ENCODE results near the gene HOXB2. TPM values are rescaled to one million over a fixed set of nuclear protein-coding genes. Genes with fewer than 3 reads are reported as not detected.
"Not testable (repeated sequence)": the region's sequence is repeated elsewhere in the genome, so short reads cannot be mapped to it uniquely, and the experiment has no call there.

The HOXB2 gene
- total RNA-seq, 1 donor, result 9.0 TPM

DNA sequence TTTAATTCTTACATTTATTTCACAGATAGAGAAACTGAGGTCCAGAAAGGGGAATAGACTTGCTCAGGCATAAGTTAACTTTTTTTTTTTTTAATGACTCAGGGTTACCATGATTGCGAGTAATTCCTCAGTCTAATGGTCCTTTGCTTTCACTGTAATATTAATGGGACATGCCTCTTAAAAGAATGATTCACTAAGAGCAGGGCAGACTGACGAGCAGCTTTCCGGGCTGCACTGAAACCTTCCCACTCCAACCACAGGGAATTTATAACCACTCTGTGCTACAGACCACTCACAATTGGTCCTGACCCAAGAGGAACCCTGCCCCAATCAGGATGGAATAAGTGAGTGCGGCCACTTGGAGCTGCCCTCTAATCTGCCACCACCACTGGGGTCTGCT is 5.7 kb downstream of the HOXB2 start:
- DNase-seq (ENCODE audit: low read depth), result peak; percentile 79
- TF ChIP-seq, protein P1, sequence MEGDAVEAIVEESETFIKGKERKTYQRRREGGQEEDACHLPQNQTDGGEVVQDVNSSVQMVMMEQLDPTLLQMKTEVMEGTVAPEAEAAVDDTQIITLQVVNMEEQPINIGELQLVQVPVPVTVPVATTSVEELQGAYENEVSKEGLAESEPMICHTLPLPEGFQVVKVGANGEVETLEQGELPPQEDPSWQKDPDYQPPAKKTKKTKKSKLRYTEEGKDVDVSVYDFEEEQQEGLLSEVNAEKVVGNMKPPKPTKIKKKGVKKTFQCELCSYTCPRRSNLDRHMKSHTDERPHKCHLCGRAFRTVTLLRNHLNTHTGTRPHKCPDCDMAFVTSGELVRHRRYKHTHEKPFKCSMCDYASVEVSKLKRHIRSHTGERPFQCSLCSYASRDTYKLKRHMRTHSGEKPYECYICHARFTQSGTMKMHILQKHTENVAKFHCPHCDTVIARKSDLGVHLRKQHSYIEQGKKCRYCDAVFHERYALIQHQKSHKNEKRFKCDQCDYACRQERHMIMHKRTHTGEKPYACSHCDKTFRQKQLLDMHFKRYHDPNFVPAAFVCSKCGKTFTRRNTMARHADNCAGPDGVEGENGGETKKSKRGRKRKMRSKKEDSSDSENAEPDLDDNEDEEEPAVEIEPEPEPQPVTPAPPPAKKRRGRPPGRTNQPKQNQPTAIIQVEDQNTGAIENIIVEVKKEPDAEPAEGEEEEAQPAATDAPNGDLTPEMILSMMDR (IDR thresholded peaks at IDR 0.05; ENCODE audit: insufficient read depth, low read length), result no peak
- H3K4me3 ChIP-seq (ENCODE audit: low read depth, low read length), result no peak overlapping the region

DNA sequence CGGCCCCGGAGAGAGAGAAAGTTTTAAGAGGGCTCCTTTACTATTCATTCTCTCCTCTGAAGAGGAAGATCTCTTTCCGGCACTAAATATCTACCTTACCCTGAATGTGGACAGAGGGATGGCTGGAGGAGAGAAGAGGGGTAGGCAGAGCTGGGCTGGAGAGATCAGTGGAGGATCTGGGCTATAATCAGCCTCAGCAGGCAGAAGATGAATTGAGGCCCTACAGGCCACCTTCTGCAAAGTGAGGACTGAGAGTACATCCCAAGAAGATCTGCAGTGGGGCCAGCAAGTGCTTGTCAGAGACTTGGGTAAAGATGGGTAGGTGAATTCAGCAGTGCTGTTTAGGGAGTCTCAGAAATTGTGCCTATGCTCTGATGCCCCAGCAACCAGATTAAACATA is 7.6 kb downstream of the HOXB2 start:
- no peak for DNase-seq (ENCODE audit: low read depth)
- no peak overlapping the region for H3K4me3 ChIP-seq (ENCODE audit: low read depth, low read length)
- TF ChIP-seq, protein P1 (IDR thresholded peaks at IDR 0.05; ENCODE audit: insufficient read depth, low read length), result no peak

DNA sequence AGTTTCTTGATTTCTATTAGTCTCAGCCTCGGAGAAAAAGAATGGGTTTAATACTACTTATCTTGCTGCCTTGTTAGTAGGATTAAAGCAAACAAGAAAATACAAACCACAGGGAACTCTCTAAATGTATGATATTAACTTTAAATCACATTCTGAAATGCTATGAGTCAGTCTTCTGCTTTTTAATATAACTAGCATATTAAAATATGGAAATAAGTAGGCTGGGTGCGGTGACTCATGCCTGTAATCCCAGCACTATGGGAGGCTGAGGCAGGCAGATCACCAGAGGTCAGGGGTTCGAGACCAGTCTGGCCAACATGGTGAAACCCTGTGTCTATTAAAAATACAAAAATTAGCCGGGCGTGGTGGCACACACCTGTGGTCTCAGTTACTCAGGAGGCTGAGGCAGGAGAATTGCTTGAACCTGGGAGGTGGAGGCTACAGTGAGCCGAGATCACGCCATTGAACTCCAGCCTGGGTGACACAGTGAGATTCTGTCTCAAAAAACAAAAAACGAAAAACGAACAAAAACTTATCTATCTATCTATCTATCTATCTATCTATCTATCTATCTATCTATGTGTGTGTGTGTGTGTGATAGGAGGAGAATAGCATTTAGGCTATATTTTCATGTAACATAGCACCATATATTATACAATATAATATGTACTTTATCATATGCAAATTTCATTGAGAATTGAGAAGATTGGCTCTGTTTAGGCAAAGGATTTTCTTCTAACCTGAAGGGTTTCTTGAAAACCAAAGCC is 8.9 kb downstream of the HOXB2 start:
- not testable (repeated sequence) for H3K4me3 ChIP-seq (ENCODE audit: low read depth, low read length); DNase-seq (ENCODE audit: low read depth)

DNA sequence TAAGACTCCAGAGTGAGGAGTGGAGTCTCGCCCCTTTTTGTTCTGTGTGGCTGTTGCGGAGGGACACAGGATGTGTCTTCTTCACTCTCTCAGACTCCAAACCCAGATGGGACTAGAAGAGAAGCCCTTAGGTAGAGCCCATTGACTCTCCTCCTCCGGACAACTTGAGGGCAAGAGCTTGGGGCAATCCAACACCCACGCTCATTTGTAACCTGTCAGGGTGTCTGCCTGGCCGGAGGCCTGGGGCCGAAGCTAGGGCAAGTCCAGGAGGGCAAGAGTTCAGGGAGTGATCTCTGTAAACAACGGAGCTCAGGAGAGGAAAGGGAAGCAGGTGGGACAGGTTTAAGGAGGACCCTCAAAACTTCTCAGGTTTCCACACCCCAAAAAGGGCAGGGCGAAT is 12.6 kb downstream of the HOXB2 start:
- H3K4me3 ChIP-seq (ENCODE audit: low read depth, low read length), result no peak overlapping the region
- TF ChIP-seq, protein P1 (IDR thresholded peaks at IDR 0.05; ENCODE audit: insufficient read depth, low read length), result no peak
- DNase-seq (ENCODE audit: low read depth), result no peak

DNA sequence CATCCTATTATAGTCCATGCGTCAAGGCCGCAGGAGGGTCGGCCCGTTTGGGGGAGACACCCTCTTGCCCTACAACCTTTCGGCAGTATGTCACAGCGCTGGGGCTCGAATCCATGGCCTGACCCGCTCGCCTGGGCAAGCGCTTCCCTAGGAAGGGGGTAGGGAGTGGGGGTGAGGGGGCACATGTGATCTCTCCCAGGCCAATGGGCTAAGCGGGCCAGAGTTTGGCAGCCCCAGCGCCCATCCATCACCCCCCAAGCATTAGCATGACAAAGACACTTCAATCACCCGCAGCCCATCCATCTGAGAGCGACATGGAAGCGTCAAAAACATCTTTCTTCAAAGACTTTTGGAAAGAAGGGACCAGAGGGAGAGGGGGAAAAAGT is 14.0 kb downstream of the HOXB2 start, which contains the start of gene HOXB1:
TSS of gene HOXB1 (minus strand) at position 125 of the 386 bp plus-strand sequence. CDS start at position 18, 107 bp downstream.
- no peak for DNase-seq (ENCODE audit: low read depth)
- H3K4me3 ChIP-seq (ENCODE audit: low read depth, low read length), result no peak within 1 kb of the TSS
- TF ChIP-seq, protein P1 (IDR thresholded peaks at IDR 0.05; ENCODE audit: insufficient read depth, low read length), result no peak

DNA sequence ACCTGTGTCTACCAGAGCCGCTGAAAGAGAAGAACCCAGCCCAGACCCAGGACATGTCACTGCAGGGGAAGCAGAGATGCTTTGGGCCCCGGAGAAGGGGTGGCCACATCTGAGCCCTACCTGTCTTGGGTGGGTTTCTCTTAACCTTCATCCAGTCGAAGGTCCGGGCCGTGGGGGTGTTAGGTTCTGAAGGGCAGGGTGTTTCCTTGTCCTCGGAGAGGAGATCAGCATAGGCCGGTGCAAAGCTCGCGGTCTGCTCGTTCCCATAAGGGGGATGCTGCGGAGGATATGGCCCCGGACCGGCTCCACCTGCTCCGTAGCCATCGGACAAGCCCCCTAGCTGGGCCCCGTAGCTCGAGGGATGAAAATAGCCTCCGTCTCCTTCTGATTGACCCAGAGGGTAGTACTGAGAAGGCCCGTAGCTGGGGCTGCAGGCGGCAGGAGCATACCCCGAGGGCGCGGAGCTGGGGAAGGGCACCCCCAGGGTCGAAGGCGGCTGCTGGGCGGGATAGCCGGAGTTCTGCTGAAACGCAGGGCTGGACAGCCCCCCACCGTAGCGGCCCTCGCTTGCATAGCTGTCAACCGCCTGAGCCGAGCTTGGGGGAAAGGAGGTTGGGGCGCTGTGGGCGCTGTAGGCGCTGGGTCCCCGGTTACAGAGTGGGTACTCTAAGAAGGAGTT is 14.6 kb downstream of the HOXB2 start:
- TF ChIP-seq, protein P1 (IDR thresholded peaks at IDR 0.05; ENCODE audit: insufficient read depth, low read length), result no peak
- no peak for DNase-seq (ENCODE audit: low read depth)
- no peak overlapping the region for H3K4me3 ChIP-seq (ENCODE audit: low read depth, low read length)

DNA sequence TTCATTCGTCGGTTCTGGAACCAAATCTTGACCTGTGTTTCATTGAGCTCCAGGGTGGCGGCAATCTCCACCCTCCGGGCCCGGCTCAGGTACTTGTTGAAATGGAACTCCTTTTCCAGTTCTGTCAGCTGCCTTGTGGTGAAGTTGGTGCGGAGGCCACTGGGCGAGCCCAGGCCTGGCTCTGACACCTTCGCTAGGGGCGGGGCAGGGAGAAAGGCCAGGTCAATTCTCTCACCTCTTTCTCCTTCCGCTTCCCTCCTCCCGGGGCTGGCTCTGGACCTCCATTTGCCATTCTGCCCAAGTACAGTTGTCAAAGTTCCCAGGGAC is 15.3 kb downstream of the HOXB2 start:
- TF ChIP-seq, protein P1 (IDR thresholded peaks at IDR 0.05; ENCODE audit: insufficient read depth, low read length), result no peak
- H3K4me3 ChIP-seq (ENCODE audit: low read depth, low read length), result no peak overlapping the region
- DNase-seq (ENCODE audit: low read depth), result no peak

All from fibroblast of the aortic adventitia (primary cell).